Measurements from ENCODE around the gene ZIC1. TPM values are rescaled to one million over a fixed set of nuclear protein-coding genes. Genes with fewer than 3 reads are reported as not detected.
A peak's percentile ranks its signal among the peaks of the same experiment; 100 is the strongest.

ZIC1 gene
- total RNA-seq, 1 donor from 2014 or later: 20.0 TPM

DNA sequence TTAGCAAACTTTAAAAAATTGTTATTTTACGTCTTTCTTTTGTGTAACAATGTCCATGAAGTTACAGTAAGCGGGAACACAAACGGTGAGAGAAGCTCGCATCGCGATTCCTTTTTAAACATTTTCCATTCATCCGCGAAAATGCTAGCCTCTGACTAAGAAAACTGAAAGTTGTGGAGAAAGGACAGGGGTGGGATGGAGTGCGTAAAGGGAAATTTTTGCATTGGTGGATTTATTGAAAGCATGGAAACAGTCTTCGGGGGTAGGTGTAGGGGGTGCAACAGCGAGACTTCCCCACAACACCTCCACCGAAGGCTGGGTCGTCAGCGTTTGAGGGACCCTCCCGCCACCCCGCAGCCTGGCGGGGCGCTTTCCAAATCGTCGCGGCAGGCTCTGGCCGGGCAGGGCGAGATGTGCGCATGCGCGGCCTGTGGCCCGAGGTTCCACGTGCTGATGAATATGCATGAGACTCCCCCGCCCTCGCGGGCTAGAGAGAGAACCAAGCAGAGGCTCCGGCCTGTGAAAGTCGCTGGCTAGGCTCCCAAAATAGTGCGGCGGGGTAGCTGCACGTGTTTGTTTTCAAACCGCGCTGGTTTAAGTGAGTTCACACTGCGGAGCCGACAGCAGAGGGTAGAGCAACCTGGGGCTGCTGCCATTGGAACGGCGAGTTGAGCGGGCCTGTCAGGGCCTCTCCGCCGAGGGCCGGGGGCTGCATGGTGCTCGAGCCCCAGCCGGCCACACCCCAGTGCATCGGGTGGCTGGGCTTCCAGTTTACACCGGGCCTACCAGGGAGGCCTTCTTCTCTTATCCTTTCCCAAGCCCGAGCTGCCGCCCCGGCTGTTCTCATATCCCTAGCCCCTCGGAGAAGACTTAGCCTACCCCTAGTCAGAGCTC lies 9.9 kb downstream of the ZIC1 start:
- DNase-seq (ENCODE audit: low spot score in 2 of 2) (peak; percentile 86 to 88), FAIRE-seq (no peak)

DNA sequence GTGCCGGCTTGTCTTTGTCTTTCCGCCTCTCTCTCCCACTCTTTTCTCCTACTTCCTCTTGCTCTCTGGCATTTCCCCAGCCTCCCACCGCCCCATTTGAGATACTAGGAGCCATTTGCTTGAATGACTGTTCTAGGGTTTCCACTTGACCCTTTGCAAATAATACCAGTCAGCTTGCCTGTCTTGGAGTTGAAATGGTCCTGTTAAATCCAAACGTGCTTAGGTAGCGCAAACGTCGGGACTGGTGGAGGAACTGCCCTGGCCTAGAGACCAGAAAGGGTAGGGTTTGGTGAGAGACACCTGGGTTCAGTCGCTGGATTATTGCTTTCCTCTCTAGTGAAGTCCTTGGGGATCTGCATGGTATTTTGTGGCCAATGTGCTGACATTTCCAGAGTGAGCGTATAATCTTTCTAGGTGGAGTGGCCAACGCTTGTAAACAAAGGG lies 10.6 kb downstream of the ZIC1 start:
- DNase-seq (ENCODE audit: low spot score in 2 of 2) (peak in 1 of 2 donors; percentile 2), FAIRE-seq (no peak)

DNA sequence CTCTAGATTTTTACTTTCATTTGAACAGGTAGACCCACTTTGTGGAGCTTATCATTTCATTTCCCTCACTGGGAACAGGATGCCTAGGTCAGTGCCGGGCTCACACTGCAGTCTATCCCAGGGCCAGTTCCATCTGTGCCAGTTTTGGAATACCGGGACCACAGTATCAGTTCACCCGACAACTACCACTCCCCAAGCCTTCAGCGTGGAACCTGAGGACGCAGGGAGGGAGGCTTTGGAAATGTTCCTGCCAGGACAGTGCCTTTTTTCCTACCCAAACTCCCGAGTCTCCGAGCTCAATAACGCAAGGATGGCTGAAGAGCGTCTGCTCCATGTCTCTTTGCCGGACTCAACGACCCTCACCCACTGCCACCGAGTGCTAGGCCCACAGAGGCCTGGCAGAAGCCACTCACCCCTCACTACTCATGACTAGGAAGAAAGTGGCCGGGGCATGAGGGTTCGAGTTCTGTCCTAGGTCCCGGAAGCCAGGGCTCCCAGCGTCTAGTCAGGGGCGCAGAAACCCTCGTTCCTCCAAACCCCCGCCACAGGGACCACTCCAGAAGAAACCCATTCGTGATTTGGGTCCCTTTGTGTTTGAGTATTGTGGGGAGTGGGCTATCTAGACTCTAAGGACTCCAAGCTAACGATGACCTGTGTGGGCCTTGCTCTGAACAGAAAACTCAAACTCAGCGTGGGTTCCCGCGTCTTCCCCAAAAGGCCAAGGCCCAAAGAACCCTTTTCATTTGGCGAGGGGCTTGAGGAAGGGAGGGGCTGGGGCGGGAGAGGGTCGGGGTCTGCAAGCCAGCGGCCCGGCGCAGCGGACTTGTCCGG lies 11.4 kb downstream of the ZIC1 start:
- FAIRE-seq: no peak
- DNase-seq (ENCODE audit: low spot score in 2 of 2): peak; percentile 2 to 19

DNA sequence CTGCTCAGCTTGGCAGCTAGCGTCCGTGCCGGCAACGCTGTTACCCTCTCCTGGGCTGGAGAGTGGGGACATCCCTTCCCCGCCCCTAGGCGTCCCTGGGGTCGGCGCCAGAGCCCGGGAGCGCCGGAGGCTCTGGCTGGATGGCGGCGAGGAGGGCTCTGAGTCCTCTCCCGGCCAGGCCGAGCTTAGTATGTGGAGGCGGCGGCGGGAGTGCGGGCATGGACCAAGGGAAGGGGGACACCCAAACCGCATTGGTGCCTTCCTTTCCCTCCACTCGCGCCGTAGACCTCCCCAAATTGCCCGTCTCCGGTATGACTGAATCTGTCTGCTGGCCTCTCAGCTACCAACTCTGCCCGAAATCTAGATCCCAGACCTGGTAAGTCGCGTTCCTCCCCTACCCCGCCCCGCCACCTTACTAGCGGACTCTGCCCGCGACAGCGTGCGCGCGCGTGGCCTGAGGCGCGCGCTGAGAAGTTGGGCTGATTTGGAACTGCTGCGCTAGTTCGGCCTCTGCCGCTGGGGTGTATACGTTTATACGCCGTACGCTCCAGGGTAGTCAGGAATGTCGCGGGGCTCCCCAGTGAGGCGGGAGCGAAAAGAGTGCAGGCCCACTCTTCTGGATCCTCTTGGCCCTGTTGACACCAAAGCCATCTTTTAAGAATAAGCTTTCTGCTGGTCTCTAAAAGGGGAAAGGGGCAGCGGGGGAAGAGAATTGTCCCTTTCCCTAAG lies 12.2 kb downstream of the ZIC1 start:
- peak in 1 of 2 donors; percentile 19 for DNase-seq (ENCODE audit: low spot score in 2 of 2)

DNA sequence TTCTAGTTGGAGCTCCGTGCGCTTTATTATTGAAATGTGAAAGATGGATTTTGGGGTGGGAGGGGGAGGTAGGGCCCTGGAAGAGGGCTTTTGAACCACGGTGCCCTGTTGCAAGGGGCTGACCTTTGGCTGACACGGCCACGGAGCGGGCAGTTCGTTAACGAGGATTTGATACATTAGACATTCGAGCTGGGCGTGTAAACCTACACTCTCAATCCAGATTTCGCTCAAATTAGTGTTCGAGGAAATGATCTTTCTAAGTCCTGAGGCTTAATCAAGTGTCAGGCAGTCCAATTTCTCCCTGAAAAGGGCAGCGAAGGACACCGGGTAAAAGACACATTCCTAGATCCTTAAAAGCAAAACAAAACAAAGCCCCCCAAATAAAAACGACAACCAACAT lies 13.0 kb downstream of the ZIC1 start:
- DNase-seq (ENCODE audit: low spot score in 2 of 2) (peak in 1 of 2 donors; percentile 16), FAIRE-seq (no peak)

More for the DNA sequence above, 12.2 kb downstream of the ZIC1 start:
- FAIRE-seq: no peak

DNA sequence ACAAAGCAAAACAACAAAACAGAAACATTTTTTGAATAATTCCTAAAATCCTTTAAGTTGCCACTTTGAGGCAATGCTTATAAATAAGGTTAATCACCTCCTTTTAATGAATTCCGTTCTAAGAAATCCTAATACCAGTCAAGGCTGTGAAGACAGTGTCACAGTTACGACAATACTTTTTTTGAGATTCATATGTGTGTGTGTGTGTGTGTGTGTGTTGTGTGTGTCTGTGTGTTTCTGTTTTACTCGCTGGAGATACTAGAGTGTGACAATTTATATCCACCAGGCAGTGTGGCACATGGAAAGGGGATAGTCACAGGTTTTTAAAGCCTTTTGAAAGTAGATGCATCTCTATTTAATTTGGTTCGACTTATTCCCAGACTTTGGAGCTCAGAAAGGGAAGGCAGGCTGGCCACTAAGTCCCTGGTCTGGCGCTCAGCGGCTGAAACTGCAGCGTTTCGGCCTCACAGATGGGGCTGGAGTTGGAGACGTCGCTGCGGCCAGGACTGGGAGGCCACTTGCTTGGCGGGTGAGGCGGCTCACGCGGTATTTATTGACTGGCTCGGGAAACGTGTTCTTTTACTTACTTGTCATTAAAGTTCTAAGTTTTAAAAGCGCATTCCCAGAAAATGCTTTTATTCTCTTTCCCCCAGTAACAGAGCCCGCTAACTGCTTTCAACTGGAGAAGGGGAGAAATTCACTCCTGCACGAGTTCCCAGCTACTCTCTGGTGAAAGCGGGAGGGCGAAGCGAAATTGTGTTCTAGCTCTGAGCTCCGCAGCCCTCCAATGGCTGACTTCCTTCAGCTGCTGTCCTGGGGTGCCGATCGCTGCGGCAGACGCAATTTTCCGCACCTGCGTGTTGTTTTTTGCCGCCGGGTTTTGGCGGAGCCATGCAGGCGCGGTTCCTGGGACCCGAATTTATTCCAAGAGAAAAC lies 13.7 kb downstream of the ZIC1 start:
- FAIRE-seq (no peak), DNase-seq (ENCODE audit: low spot score in 2 of 2) (peak in 1 of 2 donors; percentile 24)

DNA sequence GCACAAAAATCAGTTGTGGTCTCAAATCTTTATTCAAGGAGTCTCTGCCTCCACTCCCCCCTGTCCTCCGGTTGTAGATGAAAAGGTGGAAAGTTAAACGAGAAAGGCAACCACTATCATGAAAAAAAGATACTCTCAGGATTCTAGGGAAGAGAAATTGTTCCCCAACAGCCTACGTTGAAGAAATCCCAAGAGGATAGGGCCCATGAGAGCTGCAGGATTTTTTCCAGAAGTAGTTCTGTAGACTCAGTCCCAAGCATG lies 14.3 kb downstream of the ZIC1 start:
- FAIRE-seq: no peak

DNA sequence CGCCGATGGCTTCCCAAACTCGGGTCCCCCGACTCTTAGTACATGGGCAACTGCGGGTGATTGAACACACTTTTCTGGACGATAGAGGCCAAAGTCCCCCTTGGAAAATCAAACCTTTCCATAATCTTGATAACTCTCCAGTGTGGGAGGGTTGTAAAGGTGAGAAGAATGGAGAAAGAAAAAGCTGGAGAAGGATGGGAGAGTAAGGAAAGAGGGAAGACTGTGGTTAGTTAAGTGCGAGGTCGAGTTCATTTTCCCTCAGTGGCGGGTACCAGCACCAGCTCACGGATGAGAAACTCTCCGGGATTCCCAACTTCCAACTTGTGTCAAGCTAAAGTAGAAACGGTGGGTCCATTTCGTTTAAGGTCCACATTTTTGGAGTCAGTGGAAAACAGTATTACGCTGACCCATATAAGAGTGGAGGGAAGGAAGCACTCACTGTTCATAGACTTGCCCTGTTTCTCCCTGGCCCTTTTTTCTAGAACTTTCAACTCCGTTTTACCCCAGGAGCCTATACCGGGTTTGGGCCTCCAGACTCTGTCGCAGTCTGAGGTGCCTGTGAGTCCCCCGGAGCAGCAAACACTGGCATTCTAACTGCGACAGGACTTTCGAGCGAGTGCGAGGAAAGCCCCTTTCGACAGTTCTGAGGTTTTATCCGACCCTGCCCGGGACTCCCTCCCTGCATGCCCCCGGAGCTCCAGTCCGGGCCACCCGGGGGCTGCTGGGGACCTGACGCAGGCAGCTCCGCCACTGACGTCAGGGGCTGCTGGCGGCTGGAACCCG lies 14.8 kb downstream of the ZIC1 start:
- FAIRE-seq (no peak), DNase-seq (ENCODE audit: low spot score in 2 of 2) (peak in 1 of 2 donors; percentile 27)

More for the DNA sequence above, 14.3 kb downstream of the ZIC1 start:
- no peak for DNase-seq (ENCODE audit: low spot score in 2 of 2)

DNA sequence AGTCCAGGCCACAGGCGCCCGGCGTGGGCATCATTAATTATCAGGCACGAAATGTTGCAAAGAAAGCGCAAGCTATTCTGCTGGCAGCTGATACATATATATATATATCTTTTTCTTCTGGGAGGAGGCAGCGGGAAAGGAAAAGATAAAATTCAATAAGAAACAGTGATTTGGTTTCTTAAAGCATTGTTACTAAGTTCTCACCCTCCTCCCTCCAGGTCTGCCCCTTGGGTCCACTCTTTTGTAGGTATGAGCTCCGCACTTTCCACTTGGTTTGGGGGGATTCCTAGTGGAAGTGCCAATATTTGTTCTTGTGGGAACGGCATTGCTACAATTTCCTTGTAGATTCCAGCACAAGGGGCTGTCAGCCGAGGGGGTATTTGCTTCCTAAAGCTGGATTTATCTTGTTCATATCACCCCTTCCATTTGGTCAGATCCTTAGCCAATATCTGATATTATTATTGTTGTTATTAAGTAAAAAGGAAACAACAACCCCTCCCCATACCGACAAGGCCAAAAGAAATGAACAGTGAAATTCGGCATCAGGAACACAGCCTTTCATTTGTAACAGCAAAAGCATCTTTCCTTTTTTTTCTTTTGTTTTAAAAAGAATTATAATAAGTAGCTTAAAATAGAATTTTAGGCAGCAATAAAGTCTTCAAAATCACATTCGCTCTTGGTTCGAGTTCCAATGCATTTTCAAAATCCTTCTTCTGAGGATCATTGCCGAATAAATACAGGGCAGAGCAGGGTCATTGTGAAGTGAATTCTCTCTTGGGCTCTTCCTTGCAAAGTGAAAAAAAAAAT lies 15.6 kb downstream of the ZIC1 start:
- FAIRE-seq (no peak), DNase-seq (ENCODE audit: low spot score in 2 of 2) (peak in 1 of 2 donors; percentile 8)

DNA sequence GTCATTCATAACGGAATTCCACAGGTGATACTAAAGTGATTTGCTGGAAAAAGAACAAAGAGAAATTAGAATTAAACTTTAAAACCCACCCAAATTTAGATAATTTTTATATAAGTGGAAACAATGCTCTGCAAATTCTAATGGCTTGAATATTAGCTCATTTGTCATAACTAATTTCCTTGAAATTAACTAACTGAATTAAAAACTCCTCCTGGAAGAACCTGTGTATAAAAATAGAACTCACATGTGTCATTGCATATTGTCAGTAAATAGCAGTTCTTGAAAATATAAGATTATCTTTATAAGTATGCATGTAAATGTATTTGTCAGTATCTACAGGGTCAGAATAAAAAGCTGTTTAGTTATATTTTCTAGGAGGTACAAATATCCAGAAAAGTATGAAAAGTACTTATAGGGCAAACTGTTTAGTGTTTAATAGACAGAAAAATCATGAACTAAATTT lies 16.3 kb downstream of the ZIC1 start:
- DNase-seq (ENCODE audit: low spot score in 2 of 2) (no peak), FAIRE-seq (peak; percentile 65)

DNA sequence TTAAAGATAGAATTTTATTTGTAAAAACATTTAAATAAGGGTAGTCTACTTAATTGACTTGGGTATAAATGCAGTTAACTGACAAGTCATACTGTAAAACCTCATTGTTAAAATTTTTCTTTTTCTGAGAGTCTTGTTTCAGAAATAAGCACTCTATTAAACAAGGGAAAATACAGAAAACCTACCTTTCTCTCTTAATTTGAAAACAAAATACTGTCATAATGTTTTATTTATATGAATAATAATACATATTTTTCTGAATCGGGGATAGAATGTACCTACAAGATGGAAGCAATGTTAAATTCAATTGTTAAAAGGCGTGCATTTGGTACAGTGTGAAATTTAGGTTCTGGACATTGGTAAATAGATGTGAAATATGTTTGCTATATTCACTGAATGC lies 17.8 kb downstream of the ZIC1 start:
- DNase-seq (ENCODE audit: low spot score in 2 of 2): no peak
- FAIRE-seq: no peak

DNA sequence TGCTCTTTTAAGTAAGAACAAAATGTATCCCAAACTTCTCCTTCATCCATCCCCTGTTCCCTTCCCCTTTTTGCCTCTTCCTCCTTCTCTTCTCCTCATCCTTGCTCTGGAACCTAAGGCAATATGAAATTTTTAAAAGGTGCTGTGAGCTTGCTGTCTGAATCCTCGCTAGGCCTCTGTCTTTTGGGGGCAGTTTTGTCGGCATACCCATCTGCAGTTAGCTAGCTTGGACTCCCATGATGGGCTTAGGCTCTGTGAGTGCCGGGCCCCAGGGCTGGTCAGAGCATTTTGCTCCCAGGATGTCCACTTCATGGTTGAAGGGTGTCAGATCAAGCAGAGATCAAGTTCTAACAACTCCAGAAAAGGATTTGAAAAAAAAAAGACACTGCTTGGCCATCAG lies 18.6 kb downstream of the ZIC1 start:
- DNase-seq (ENCODE audit: low spot score in 2 of 2) (no peak), FAIRE-seq (no peak)

DNA sequence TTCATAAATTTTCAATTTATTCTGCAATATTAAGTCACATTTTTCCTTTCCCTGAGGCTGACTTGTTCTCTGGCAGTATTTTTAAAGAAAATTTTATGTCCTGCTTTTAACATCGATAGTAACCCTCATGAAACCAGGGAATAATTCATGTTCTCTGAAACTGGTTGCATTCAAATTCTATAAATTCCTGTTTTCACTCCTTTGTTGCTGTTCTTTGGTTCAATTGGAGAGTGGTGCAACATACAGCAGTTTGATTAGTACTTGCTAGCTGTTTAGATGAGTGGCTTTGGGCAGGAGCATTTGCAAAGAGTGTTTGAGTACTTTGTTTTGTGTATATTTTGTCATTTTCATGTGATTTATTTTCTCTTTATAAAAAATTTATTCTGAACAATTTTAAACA lies 19.2 kb downstream of the ZIC1 start:
- FAIRE-seq (no peak), DNase-seq (ENCODE audit: low spot score in 2 of 2) (no peak)

DNA sequence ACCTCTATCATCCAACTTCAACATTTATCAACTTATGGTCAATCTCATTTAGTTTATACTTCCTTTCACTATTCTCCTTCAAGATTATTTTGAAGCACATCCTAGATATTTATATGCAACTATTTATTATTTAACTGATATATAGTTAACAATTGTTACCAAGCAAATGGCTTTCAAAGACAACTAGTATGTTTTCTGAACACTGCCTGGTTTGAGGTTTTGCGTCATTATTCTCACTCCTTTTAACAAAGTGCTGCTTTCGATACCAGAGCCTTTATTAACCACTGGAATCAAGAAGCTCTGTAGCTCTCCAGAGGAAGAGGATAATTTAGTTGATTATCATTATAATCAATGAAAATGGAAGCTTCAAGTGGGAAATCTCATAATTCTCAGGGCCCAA lies 19.6 kb downstream of the ZIC1 start:
- FAIRE-seq (peak; percentile 34), DNase-seq (ENCODE audit: low spot score in 2 of 2) (no peak)

DNA sequence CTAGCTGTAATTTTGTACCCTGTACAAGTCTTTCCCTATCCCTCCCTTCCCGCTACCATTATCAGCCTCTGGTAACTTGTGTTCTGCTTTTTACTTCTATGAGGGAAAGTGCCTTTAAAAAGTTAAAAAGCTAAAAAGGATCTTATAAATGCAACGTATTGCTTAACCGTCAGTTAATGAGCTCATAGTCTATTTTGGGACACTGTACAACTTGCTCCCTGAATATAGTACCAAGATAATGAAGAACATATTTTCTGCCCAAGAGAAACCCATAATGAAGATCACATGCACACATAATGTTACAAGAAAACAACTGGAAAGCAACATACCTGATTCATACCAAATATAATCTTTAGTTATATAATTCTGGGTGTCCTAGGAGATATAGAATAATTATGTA lies 22.6 kb downstream of the ZIC1 start:
- FAIRE-seq: no peak
- DNase-seq (ENCODE audit: low spot score in 2 of 2): no peak

DNA sequence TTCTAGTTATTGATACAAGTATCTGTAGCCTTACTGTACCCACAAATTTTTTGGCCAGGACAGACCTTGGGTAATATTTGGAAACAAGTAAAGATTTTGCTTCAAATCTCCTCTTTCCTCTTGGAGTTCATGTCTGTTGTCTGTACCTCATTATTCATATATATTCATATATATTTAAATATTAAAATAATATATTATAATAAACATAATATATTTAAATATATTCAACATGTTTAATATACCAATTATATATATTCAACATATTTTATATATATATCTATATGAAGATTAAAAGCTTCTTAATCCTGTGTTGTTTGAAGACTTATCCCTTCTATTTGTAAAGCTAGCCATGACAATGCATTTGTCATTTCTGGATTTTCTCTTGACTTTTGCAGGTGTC lies 38.1 kb downstream of the ZIC1 start:
- no peak for DNase-seq (ENCODE audit: low spot score in 2 of 2)
- FAIRE-seq: no peak

DNA sequence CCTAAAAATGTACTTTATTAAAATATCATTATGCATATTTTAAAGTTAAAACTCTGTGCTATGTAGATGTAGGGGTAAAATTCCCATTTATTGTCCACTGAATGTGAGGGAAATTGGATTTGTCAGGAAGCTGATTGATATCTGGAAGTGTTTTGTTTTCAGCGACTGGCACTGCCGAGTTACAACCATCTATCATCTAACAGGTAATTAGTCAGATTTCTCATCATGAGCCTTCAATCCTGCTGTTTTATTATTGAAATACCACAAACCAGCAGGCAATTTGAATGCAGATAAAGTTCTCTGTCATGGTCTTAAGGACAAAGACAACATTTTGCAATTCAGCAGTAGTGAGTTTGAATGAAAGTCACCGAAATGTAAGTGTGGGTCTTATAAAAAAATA lies 40.5 kb downstream of the ZIC1 start:
- no peak for DNase-seq (ENCODE audit: low spot score in 2 of 2)
- no peak for FAIRE-seq
